ENCODE data around the gene SENP3.

Gene SENP3

GRCh38 chr17:7561589-7562207, at the start of gene SENP3:
SENP3 (plus strand) TSS chr17:7561919; CDS start chr17:7563077, 1,158 bp downstream.
- peak; percentile 79 for DNase-seq (ENCODE audit: low read depth)

GRCh38 chr17:7512105-7512504, 49.6 kb upstream of the SENP3 start:
- DNase-seq (ENCODE audit: low read depth), result no peak

- no peak for DNase-seq (ENCODE audit: low read depth)
These were observed 48.7 kb upstream of the SENP3 start for GRCh38 chr17:7512824-7513540.

GRCh38 chr17:7513850-7514419, 47.8 kb upstream of the SENP3 start:
- DNase-seq (ENCODE audit: low read depth), result no peak

- no peak for DNase-seq (ENCODE audit: low read depth)
These were observed 45.7 kb upstream of the SENP3 start for GRCh38 chr17:7515911-7516610.

- DNase-seq (ENCODE audit: low read depth), result no peak
These were observed 38.7 kb upstream of the SENP3 start for GRCh38 chr17:7523033-7523432.

- DNase-seq (ENCODE audit: low read depth), result no peak
These were observed 32.9 kb upstream of the SENP3 start for GRCh38 chr17:7528842-7529241.

GRCh38 chr17:7530023-7530900, 31.5 kb upstream of the SENP3 start:
- no peak for DNase-seq (ENCODE audit: low read depth)

- DNase-seq (ENCODE audit: low read depth), result no peak
These were observed 23.7 kb upstream of the SENP3 start for GRCh38 chr17:7538050-7538449.

- no peak for DNase-seq (ENCODE audit: low read depth)
These were observed 22.7 kb upstream of the SENP3 start for GRCh38 chr17:7538891-7539545.

GRCh38 chr17:7541074-7541621, 20.6 kb upstream of the SENP3 start:
- DNase-seq (ENCODE audit: low read depth), result no peak

GRCh38 chr17:7544911-7545310, 16.8 kb upstream of the SENP3 start:
- no peak for DNase-seq (ENCODE audit: low read depth)

- peak; percentile 38 for DNase-seq (ENCODE audit: low read depth)
These were observed 12.9 kb upstream of the SENP3 start, which contains the start of gene TNFSF12 for GRCh38 chr17:7548585-7549400. TNFSF12 (plus strand) TSS chr17:7549058; CDS start chr17:7549154, 96 bp downstream.

- DNase-seq (ENCODE audit: low read depth), result no peak
These were observed 12.2 kb upstream of the SENP3 start for GRCh38 chr17:7549401-7550055.

- no peak for DNase-seq (ENCODE audit: low read depth)
These were observed 11.4 kb upstream of the SENP3 start for GRCh38 chr17:7550344-7550743.

- no peak for DNase-seq (ENCODE audit: low read depth)
These were observed 10.3 kb upstream of the SENP3 start for GRCh38 chr17:7551396-7551795.

- no peak for DNase-seq (ENCODE audit: low read depth)
These were observed 9.1 kb upstream of the SENP3 start for GRCh38 chr17:7552621-7553051.

GRCh38 chr17:7553356-7553755, 8.4 kb upstream of the SENP3 start:
- DNase-seq (ENCODE audit: low read depth), result no peak

- DNase-seq (ENCODE audit: low read depth), result no peak
These were observed 6.3 kb upstream of the SENP3 start for GRCh38 chr17:7555320-7555948.

Data from stimulated activated CD8-positive, alpha-beta memory T cell treated with anti-CD3 and anti-CD28 coated beads, Interleukin-7, amount 100 ng/mL, for 24 hours (primary cell).